ENCODE data around the gene ABT1.

DNA sequence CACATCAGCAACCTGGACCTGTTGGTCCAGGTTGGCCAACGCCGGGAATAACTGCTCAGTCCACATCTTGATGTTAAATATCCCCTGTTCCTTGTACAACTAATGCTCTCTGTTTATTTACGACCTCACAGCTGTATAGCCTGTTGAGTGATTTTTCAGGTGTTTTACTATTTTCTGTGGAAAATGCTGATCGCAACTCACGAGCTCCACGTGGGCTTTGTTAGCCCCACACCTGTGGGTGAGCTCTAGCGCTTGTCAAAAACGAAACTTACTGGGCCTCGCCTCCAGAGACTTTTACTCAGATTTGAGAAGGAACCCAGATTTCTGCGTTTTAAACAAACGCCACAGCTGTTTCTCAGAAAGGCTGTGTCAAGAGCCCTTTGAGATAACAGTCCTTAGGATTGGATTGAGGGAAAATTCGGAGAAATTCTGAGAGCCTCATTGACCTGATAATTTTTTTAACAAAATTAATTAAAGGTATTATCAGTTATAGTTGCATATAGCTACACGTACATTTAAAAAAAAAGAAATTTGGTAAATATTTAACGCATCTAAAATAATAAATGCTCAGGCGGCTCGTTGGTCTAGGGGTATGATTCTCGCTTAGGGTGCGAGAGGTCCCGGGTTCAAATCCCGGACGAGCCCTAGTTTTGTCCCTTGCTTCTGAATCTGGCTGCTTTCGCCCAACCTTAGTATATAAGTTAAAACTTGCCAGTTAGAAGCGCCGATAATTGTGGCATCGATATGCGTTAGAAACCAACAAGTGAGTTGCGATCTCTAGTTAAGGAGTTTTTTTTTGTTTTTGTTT, 41.9 kb upstream of the ABT1 start:
- TF ChIP-seq, protein P1, sequence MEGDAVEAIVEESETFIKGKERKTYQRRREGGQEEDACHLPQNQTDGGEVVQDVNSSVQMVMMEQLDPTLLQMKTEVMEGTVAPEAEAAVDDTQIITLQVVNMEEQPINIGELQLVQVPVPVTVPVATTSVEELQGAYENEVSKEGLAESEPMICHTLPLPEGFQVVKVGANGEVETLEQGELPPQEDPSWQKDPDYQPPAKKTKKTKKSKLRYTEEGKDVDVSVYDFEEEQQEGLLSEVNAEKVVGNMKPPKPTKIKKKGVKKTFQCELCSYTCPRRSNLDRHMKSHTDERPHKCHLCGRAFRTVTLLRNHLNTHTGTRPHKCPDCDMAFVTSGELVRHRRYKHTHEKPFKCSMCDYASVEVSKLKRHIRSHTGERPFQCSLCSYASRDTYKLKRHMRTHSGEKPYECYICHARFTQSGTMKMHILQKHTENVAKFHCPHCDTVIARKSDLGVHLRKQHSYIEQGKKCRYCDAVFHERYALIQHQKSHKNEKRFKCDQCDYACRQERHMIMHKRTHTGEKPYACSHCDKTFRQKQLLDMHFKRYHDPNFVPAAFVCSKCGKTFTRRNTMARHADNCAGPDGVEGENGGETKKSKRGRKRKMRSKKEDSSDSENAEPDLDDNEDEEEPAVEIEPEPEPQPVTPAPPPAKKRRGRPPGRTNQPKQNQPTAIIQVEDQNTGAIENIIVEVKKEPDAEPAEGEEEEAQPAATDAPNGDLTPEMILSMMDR (IDR thresholded peaks at IDR 0.05): no peak
- TF ChIP-seq EP300 (IDR thresholded peaks at IDR 0.05) (no peak), POLR2A (IDR thresholded peaks at IDR 0.05; ENCODE audit: low read depth) (no peak)
